Medulla oblongata (tissue), 1 donor: Measurements from ENCODE around the gene CCDC40.
A peak's percentile ranks its signal among the peaks of the same experiment; 100 is the strongest.

ENCODE experiments used
- DNase-seq: peaks from one replicate; pipeline ENCODE4 v3.0.0-alpha.2; 2015; ENCODE audit errors: extremely low spot score

CCDC40 gene

GRCh38 chr17:80000136-80000535 lies 36.3 kb upstream of the CCDC40 start:
- no peak for DNase-seq

GRCh38 chr17:80000981-80001775 lies 35.3 kb upstream of the CCDC40 start:
- peak; percentile 47 for DNase-seq

- DNase-seq = no peak
These were observed 34.3 kb upstream of the CCDC40 start for GRCh38 chr17:80002070-80002641.

- no peak for DNase-seq
These were observed 33.6 kb upstream of the CCDC40 start for GRCh38 chr17:80002690-80003490.

GRCh38 chr17:80003969-80004368 lies 32.5 kb upstream of the CCDC40 start:
- no peak for DNase-seq

- DNase-seq = peak; percentile 41
These were observed 30.8 kb upstream of the CCDC40 start for GRCh38 chr17:80005360-80006338.

GRCh38 chr17:80006339-80006720 lies 30.1 kb upstream of the CCDC40 start:
- no peak for DNase-seq

GRCh38 chr17:80006811-80007752 lies 29.4 kb upstream of the CCDC40 start:
- DNase-seq = no peak

GRCh38 chr17:80007939-80008338 lies 28.5 kb upstream of the CCDC40 start:
- DNase-seq = no peak

- DNase-seq = peak; percentile 50
These were observed 28.0 kb upstream of the CCDC40 start for GRCh38 chr17:80008383-80008840.

GRCh38 chr17:80008848-80009247 lies 27.6 kb upstream of the CCDC40 start:
- no peak for DNase-seq

GRCh38 chr17:80009391-80010282 lies 26.8 kb upstream of the CCDC40 start:
- DNase-seq = no peak

- no peak for DNase-seq
These were observed 26.1 kb upstream of the CCDC40 start for GRCh38 chr17:80010283-80010858.

GRCh38 chr17:80011989-80012555 lies 24.4 kb upstream of the CCDC40 start:
- no peak for DNase-seq

GRCh38 chr17:80012765-80013741 lies 23.4 kb upstream of the CCDC40 start:
- no peak for DNase-seq

- DNase-seq = no peak
These were observed 19.0 kb upstream of the CCDC40 start for GRCh38 chr17:80017226-80018010.
